Peyer's patch (tissue), 4 donors: Measurements from ENCODE around the gene ADAMTSL2.

Experiments
- CTCF ChIP-seq, 6 experiments: fragments of 450-650 bp in 4 of 6; fragments of 200-600 bp in 2 of 6; sonication (generic) in 1 of 6; IDR thresholded peaks; one replicate each; pipeline ENCODE4 v1.5.1; 2017 to 2019; ENCODE audit warnings: antibody characterized with exemption in 6 of 6, mild to moderate bottlenecking in 3 of 6, moderate library complexity in 1 of 6
- POLR2A ChIP-seq, 2 donors: fragments of 450-650 bp; IDR thresholded peaks; one replicate each; pipeline ENCODE4 v1.5.1; 2017; ENCODE audit warnings: antibody characterized with exemption in 2 of 2, mild to moderate bottlenecking in 2 of 2, moderate library complexity in 2 of 2

- TF ChIP-seq CTCF (IDR thresholded peaks at IDR 0.05) (no peak), POLR2A (IDR thresholded peaks at IDR 0.05) (no peak)
Observed at GRCh38 chr9:133493845-133494540, 40.5 kb upstream of the ADAMTSL2 start.
